Natural killer cell (primary cell): ENCODE results near the gene LCE4A. TPM values are rescaled to one million over a fixed set of nuclear protein-coding genes. Genes with fewer than 3 reads are reported as not detected.
"Not testable (repeated sequence)": the region's sequence is repeated elsewhere in the genome, so short reads cannot be mapped to it uniquely, and the experiment has no call there.

Experiments used
- ATAC-seq, 3 donors: fragments of 150-1000 bp in 2 of 3; fragments of 200-7000 bp in 1 of 3; cut with Tn5 transposase; 1 replicate in 1 of 3; 2 replicates in 2 of 3; pipeline ENCODE4 v1.10.0; 2021; ENCODE audit warnings: mild to moderate bottlenecking in 2 of 3, moderate library complexity in 2 of 3
- DNase-seq, 2 donors: peaks; one replicate each; pipeline versions ENCODE4 v3.0.0 to v3.0.0-alpha.2; 2013 to 2021; ENCODE audit warnings: mixed read lengths in 1 of 2
- H3K27ac ChIP-seq: one replicate; pipeline ENCODE4 v1.5.1; 2013; ENCODE audit warnings: mild to moderate bottlenecking, low read length
- H3K27me3 ChIP-seq: one replicate; pipeline ENCODE4 v1.6.1; 2013; ENCODE audit warnings: low read length; ENCODE audit not compliant: control insufficient read depth, insufficient read depth
- H3K36me3 ChIP-seq: one replicate; pipeline ENCODE4 v1.6.1; 2013; ENCODE audit warnings: low read length; ENCODE audit not compliant: control insufficient read depth, insufficient read depth
- H3K4me1 ChIP-seq: one replicate; pipeline ENCODE4 v1.6.1; 2013; ENCODE audit warnings: low read length; ENCODE audit not compliant: control insufficient read depth, insufficient read depth
- H3K4me3 ChIP-seq: one replicate; pipeline ENCODE4 v1.5.1; 2013; ENCODE audit warnings: low read length
- H3K9me3 ChIP-seq: one replicate; pipeline ENCODE4 v1.6.1; 2013; ENCODE audit warnings: low read length; ENCODE audit not compliant: control insufficient read depth, insufficient read depth
- H3K27ac Mint-ChIP-seq, 2 donors: one replicate each; pipeline ENCODE4 v1.8.0; 2022; ENCODE audit warnings: mild to moderate bottlenecking in 2 of 2, mixed read lengths in 2 of 2, moderate library complexity in 1 of 2
- H3K27me3 Mint-ChIP-seq, 2 donors: one replicate each; pipeline ENCODE4 v1.8.0; 2022; ENCODE audit warnings: low read depth in 2 of 2, mixed read lengths in 2 of 2
- H3K36me3 Mint-ChIP-seq: one replicate; pipeline ENCODE4 v1.8.0; 2022; ENCODE audit warnings: mixed read lengths
- H3K4me1 Mint-ChIP-seq, 2 donors: one replicate each; pipeline ENCODE4 v1.8.0; 2022; ENCODE audit warnings: mixed read lengths in 2 of 2
- H3K4me3 Mint-ChIP-seq: one replicate; pipeline ENCODE4 v1.8.0; 2022; ENCODE audit warnings: mild to moderate bottlenecking, moderate library complexity, mixed read lengths
- H3K9me3 Mint-ChIP-seq, 2 donors: one replicate each; pipeline ENCODE4 v1.8.0; 2022; ENCODE audit warnings: mixed read lengths in 2 of 2
- WGBS: methylation state at CpG from one replicate; pipeline ENCODE4 v1.1.7; 2013; ENCODE audit warnings: missing lambda C conversion rate; ENCODE audit not compliant: insufficient coverage; 5-methylcytosine and 5-hydroxymethylcytosine counted together
- intact Hi-C: fragments of 100-400 bp; cut with micrococcal nuclease; formaldehyde crosslinking; loops from one replicate; pipeline ENCODE4 v1.14.2; 2022
- total RNA-seq, 4 donors: library from RNA; stranded (reverse); fragments of 120-200 nt in 1 of 4; gene quantifications; one replicate each; pipeline versions ENCODE4 v1.2.3 to v1.2.4, GENCODE V29; 2013 to 2022
- TF ChIP-seq, protein P1 (sequence below): fragments of 200-600 bp; IDR thresholded peaks from one replicate; pipeline ENCODE4 v1.8.0; 2022; ENCODE audit warnings: antibody characterized with exemption

Gene LCE4A
- total RNA-seq, 3 donors from 2014 or later (not counting 1 experiment from before 2014, with no cell fraction given): not detected

GRCh38 chr1:152667648-152668047, 40.3 kb upstream of the LCE4A start:
- H3K27ac ChIP-seq: no peak overlapping the region
- H3K27ac Mint-ChIP-seq: no peak overlapping the region
- ATAC-seq (no peak), DNase-seq (no peak)
- WGBS: 94% methylated on average over 5 of the region's 5 CpGs
- no peaks in the 10 kb centered on the region for H3K27me3 ChIP-seq
- H3K4me1 ChIP-seq: no peaks in the 10 kb centered on the region
- no peaks in the 10 kb centered on the region for H3K9me3 Mint-ChIP-seq
- H3K4me3 ChIP-seq: no peak overlapping the region
- intact Hi-C loops: no loop called here
- no peaks in the 10 kb centered on the region for H3K36me3 Mint-ChIP-seq
- no peaks in the 10 kb centered on the region for H3K36me3 ChIP-seq
- H3K9me3 ChIP-seq: no peaks in the 10 kb centered on the region
- H3K4me3 Mint-ChIP-seq: no peak overlapping the region
- TF ChIP-seq, protein P1, sequence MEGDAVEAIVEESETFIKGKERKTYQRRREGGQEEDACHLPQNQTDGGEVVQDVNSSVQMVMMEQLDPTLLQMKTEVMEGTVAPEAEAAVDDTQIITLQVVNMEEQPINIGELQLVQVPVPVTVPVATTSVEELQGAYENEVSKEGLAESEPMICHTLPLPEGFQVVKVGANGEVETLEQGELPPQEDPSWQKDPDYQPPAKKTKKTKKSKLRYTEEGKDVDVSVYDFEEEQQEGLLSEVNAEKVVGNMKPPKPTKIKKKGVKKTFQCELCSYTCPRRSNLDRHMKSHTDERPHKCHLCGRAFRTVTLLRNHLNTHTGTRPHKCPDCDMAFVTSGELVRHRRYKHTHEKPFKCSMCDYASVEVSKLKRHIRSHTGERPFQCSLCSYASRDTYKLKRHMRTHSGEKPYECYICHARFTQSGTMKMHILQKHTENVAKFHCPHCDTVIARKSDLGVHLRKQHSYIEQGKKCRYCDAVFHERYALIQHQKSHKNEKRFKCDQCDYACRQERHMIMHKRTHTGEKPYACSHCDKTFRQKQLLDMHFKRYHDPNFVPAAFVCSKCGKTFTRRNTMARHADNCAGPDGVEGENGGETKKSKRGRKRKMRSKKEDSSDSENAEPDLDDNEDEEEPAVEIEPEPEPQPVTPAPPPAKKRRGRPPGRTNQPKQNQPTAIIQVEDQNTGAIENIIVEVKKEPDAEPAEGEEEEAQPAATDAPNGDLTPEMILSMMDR: no peak
- no peaks in the 10 kb centered on the region for H3K4me1 Mint-ChIP-seq
- H3K27me3 Mint-ChIP-seq: peaks cover 23 to 35% of the 10 kb centered on the region in 2 donors

DNA sequence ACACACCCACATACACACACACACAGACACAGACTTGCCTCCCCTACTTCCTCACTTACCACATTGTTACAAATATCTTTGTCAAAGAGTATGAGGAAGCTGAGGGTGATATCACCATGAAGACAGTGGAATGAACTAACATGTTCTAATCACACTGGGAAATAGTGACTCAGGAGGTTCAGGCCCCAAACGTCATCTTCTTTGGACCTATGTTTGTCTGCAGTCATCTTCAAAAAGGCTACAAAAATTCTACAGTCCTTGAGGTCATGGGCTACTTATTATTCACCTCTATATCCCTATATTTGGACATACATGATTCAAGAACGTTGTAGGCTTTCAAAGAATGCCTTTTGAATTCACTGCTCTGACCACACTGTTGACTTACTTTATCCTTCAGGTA, 34.9 kb upstream of the LCE4A start:
- no peak overlapping the region for H3K4me3 Mint-ChIP-seq
- Histone ChIP-seq H3K4me3 (no peak overlapping the region), H3K9me3 (no peaks in the 10 kb centered on the region), H3K27me3 (no peaks in the 10 kb centered on the region), H3K27ac (no peak overlapping the region), H3K36me3 (no peaks in the 10 kb centered on the region), H3K4me1 (no peaks in the 10 kb centered on the region)
- H3K4me1 Mint-ChIP-seq: no peaks in the 10 kb centered on the region
- no peaks in the 10 kb centered on the region for H3K36me3 Mint-ChIP-seq
- no peak overlapping the region for H3K27ac Mint-ChIP-seq
- WGBS: 57% methylated on average over 2 of the region's 2 CpGs
- H3K27me3 Mint-ChIP-seq: peaks cover 23 to 28% of the 10 kb centered on the region in 2 donors
- TF ChIP-seq, protein P1: no peak
- DNase-seq (no peak), ATAC-seq (no peak)
- H3K9me3 Mint-ChIP-seq: no peaks in the 10 kb centered on the region
- intact Hi-C loops: no loop called here

- H3K9me3 ChIP-seq, H3K27me3 ChIP-seq, H3K27ac ChIP-seq, H3K4me3 Mint-ChIP-seq, H3K27ac Mint-ChIP-seq, H3K4me1 ChIP-seq, ATAC-seq, DNase-seq, H3K4me1 Mint-ChIP-seq, H3K36me3 Mint-ChIP-seq, H3K36me3 ChIP-seq, H3K4me3 ChIP-seq, intact Hi-C loops, H3K9me3 Mint-ChIP-seq: not testable (repeated sequence)
- peaks cover 23 to 27% of the 10 kb centered on the region in 2 donors for H3K27me3 Mint-ChIP-seq
- 76% methylated on average over 1 of the region's 3 CpGs for WGBS
Observed at GRCh38 chr1:152674983-152675382, 33.0 kb upstream of the LCE4A start, which contains the start of gene LCE2C. Gene LCE2C (plus strand): TSS chr1:152675279. CDS start chr1:152676016, 737 bp downstream.

DNA sequence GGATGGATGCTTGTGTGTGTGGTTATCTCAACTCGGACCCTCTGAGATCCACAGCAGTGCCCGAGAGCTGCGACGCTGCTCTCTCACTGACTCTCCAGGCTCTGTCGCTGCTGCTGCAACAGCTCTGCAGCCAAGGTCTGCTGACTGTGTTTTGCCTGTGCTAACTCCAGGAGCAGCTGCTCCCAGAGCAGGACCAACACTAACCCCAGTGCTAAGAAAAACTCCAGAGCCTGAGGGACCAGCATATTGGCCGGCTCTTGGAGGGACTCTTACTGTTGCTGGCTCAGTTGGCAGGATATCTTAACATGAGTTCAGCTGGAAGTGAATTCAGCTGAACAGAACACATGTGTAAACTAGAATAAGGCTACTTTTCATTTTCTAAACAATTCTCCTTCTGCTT, 28.5 kb upstream of the LCE4A start:
- 82% methylated on average over 6 of the region's 6 CpGs for WGBS
- no peak overlapping the region for H3K27ac Mint-ChIP-seq
- DNase-seq (no peak), ATAC-seq (no peak)
- intact Hi-C loops: no loop called here
- H3K27me3 Mint-ChIP-seq: peaks cover 14 to 56% of the 10 kb centered on the region in 2 donors
- H3K36me3 Mint-ChIP-seq: no peaks in the 10 kb centered on the region
- Histone ChIP-seq H3K27ac (no peak overlapping the region), H3K27me3 (no peaks in the 10 kb centered on the region), H3K9me3 (no peaks in the 10 kb centered on the region), H3K4me1 (no peaks in the 10 kb centered on the region), H3K36me3 (no peaks in the 10 kb centered on the region), H3K4me3 (no peak overlapping the region)
- H3K4me1 Mint-ChIP-seq: no peaks in the 10 kb centered on the region
- H3K4me3 Mint-ChIP-seq: no peak overlapping the region
- TF ChIP-seq, protein P1: no peak
- no peaks in the 10 kb centered on the region for H3K9me3 Mint-ChIP-seq
